Hepatocyte (in vitro differentiated cells): ENCODE results near the gene POLK.

Experiments
- CTCF ChIP-seq: fragments of 200-600 bp; sonication (generic); IDR thresholded peaks from 2 replicates; pipeline ENCODE4 v1.5.1; 2016; ENCODE audit warnings: antibody characterized with exemption, mild to moderate bottlenecking; ENCODE audit not compliant: poor library complexity
- EZH2phosphoT487 ChIP-seq: fragments of 200-600 bp; sonication (generic); IDR thresholded peaks from one replicate; pipeline ENCODE4 v1.6.1; 2018; ENCODE audit warnings: antibody characterized with exemption, mild to moderate bottlenecking, low read depth, moderate library complexity; ENCODE audit not compliant: unreplicated experiment, severe bottlenecking

DNA sequence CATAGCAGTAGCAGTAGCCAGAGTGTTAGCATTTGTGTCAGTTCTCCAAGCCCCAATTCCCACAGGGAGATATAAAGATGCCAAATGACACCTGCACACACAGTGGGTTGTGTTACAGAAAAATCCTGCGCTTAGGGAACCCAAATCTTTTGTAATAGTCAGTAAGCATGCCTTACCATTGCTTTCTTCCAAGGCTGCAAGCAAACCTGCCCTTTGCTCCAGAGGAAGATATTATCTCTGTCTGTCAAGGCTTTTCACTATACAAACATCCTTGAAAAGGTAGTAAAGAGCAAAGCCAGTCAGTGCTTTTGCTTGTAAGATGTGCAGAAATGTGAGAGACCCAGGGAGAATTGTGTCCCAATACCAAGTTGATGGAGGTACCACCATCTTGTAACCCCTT, 102.5 kb downstream of the POLK start:
- TF ChIP-seq CTCF (no peak), EZH2phosphoT487 (no peak)
